ENCODE data around the gene WDR5B.
"Not testable (repeated sequence)": the region's sequence is repeated elsewhere in the genome, so short reads cannot be mapped to it uniquely, and the experiment has no call there.

WDR5B gene

GRCh38 chr3:122365582-122366378 is 50.1 kb downstream of the WDR5B start:
- not testable (repeated sequence) for DNase-seq (ENCODE audit: low read depth)

DNA sequence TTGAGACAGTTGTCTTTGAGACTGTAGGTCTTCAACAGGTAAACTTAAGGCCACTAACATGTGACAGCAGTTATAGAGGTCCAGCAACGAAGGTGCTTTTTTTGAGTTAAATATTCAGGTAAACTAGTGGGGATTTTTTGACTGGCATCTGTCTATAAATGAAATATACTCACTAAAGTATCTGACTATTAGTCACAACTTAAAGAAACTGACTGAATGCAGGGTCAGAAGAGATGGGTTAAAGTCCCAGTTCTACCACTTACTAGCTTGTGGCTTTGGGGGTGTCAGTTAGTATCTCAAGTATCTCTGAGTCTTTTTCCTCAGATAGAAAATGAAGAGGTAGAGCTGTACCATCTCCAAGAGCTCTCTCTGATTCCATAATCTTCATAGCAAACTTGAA is 50.8 kb downstream of the WDR5B start:
- no peak for DNase-seq (ENCODE audit: low read depth)

DNA sequence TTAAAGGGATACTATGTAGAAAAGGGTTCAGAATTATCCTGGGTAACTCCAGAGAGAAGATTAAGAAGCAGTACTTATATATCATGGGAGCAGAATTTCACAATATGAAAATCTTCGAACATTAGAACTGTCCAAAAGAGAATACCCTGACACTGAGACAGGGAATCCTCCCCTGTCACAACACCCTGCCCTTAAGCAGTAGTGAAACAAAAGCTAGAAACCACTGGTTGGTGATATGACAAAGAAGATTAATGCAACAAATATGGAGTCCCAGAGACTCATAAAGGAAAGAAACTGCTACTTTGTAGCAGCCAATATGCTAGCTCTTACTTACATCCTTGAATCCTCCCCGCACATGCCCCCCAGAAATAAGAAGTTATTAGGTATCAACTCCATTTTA is 51.4 kb downstream of the WDR5B start:
- DNase-seq (ENCODE audit: low read depth): no peak
